CD4-positive, CD25-positive, alpha-beta regulatory T cell (primary cell): Measurements from ENCODE around the gene AAK1. TPM values are rescaled to one million over a fixed set of nuclear protein-coding genes. Genes with fewer than 3 reads are reported as not detected.

Experiments used
- ATAC-seq, 2 donors: fragments of 150-1000 bp; cut with Tn5 transposase; one replicate each; pipeline ENCODE4 v1.10.0; 2021; ENCODE audit warnings: low read depth in 2 of 2, moderate number of reproducible peaks in 2 of 2, moderate library complexity in 1 of 2
- DNase-seq, 3 donors: peaks; one replicate each; pipeline versions ENCODE4 v3.0.0 to v3.0.0-alpha.2; 2012 to 2022; ENCODE audit warnings: mixed read lengths in 1 of 3
- H3K27ac ChIP-seq: one replicate; pipeline ENCODE4 v1.7.0; 2013; ENCODE audit warnings: mild to moderate bottlenecking, low read length; ENCODE audit not compliant: insufficient read depth, poor library complexity, severe bottlenecking
- H3K27me3 ChIP-seq: one replicate; pipeline ENCODE4 v1.7.0; 2013; ENCODE audit warnings: low read length; ENCODE audit not compliant: control insufficient read depth, insufficient read depth
- H3K36me3 ChIP-seq: one replicate; pipeline ENCODE4 v1.7.0; 2013; ENCODE audit warnings: mild to moderate bottlenecking, low read length, moderate library complexity; ENCODE audit not compliant: control insufficient read depth, insufficient read depth
- H3K4me1 ChIP-seq: 2 replicates; pipeline ENCODE4 v1.7.0; 2013; ENCODE audit warnings: mild to moderate bottlenecking, low read length; ENCODE audit not compliant: insufficient read depth, control insufficient read depth, poor library complexity, severe bottlenecking
- H3K4me3 ChIP-seq: one replicate; pipeline ENCODE4 v1.7.0; 2013; ENCODE audit warnings: low read depth, mild to moderate bottlenecking, low read length, moderate library complexity
- H3K9me3 ChIP-seq, 2 experiments: 1 replicate in 1 of 2; 2 replicates in 1 of 2; pipeline ENCODE4 v1.7.0; 2013; ENCODE audit warnings: low read length in 2 of 2, mild to moderate bottlenecking in 1 of 2, moderate library complexity in 1 of 2; ENCODE audit not compliant: control insufficient read depth in 2 of 2
- H3K27ac Mint-ChIP-seq, 3 donors: one replicate each; pipeline ENCODE4 v1.8.0; 2020 to 2022; ENCODE audit warnings: mild to moderate bottlenecking in 3 of 3, mixed read lengths in 3 of 3, moderate library complexity in 2 of 3
- H3K27me3 Mint-ChIP-seq: one replicate; pipeline ENCODE4 v1.8.0; 2022; ENCODE audit warnings: mild to moderate bottlenecking, mixed read lengths
- H3K36me3 Mint-ChIP-seq: one replicate; pipeline ENCODE4 v1.8.0; 2020; ENCODE audit warnings: mixed read lengths
- H3K4me1 Mint-ChIP-seq, 4 donors: one replicate each; pipeline ENCODE4 v1.8.0; 2020 to 2022; ENCODE audit warnings: mixed read lengths in 4 of 4, mild to moderate bottlenecking in 1 of 4
- H3K4me3 Mint-ChIP-seq, 4 donors: one replicate each; pipeline ENCODE4 v1.8.0; 2020 to 2022; ENCODE audit warnings: mild to moderate bottlenecking in 4 of 4, mixed read lengths in 4 of 4, moderate library complexity in 3 of 4
- H3K9me3 Mint-ChIP-seq, 7 donors: one replicate each; pipeline ENCODE4 v1.8.0; 2020 to 2022; ENCODE audit warnings: mixed read lengths in 7 of 7, mild to moderate bottlenecking in 3 of 7, moderate library complexity in 2 of 7
- polyA plus RNA-seq, 4 donors: library from polyadenylated mRNA; unstranded; fragments of 300-500 nt; fragmentation: Illumina TruSeq; gene quantifications; one replicate each; pipeline ENCODE4 v1.2.3, GENCODE V29; 2021
- total RNA-seq: library from RNA; stranded (reverse); gene quantifications from one replicate; pipeline ENCODE4 v1.2.3, GENCODE V29; 2022

AAK1 gene
- total and polyA plus RNA-seq, 5 donors from 2014 or later: 70.7 to 258 (median 73.7) TPM

GRCh38 chr2:69635432-69635831 is 8.1 kb downstream of the AAK1 start:
- peaks cover 33% of the 10 kb centered on the region for H3K36me3 ChIP-seq
- Mint-ChIP-seq H3K4me3 (peak overlapping the region in 3 of 4 donors; percentile 24 to 63 (median 46)), H3K9me3 (no peaks in the 10 kb centered on the region), H3K4me1 (peaks cover 49 to 90% (median 63%) of the 10 kb centered on the region in 4 donors), H3K36me3 (peaks cover 37% of the 10 kb centered on the region), H3K27ac (peak overlapping the region; percentile 0 to 41 (median 14)), H3K27me3 (no peaks in the 10 kb centered on the region)
- H3K9me3 ChIP-seq: no peaks in the 10 kb centered on the region
- H3K27me3 ChIP-seq: no peaks in the 10 kb centered on the region
- no peak for DNase-seq
- no peak for ATAC-seq
- no peak overlapping the region for H3K27ac ChIP-seq
- peak overlapping the region; percentile 16 for H3K4me3 ChIP-seq
- peaks cover 71% of the 10 kb centered on the region for H3K4me1 ChIP-seq

GRCh38 chr2:69634196-69634821 is 9.2 kb downstream of the AAK1 start:
- H3K4me1 ChIP-seq: peaks cover 70% of the 10 kb centered on the region
- H3K27ac ChIP-seq: no peak overlapping the region
- peak overlapping the region; percentile 54 for H3K4me3 ChIP-seq
- H3K27me3 Mint-ChIP-seq: no peaks in the 10 kb centered on the region
- H3K27ac Mint-ChIP-seq: peak overlapping the region in 2 of 3 donors; percentile 41 to 57
- H3K9me3 Mint-ChIP-seq: no peaks in the 10 kb centered on the region
- no peaks in the 10 kb centered on the region for H3K9me3 ChIP-seq
- H3K4me3 Mint-ChIP-seq: peak overlapping the region in 3 of 4 donors; percentile 17 to 52 (median 43)
- peaks cover 40 to 81% (median 53%) of the 10 kb centered on the region in 4 donors for H3K4me1 Mint-ChIP-seq
- peaks cover 28% of the 10 kb centered on the region for H3K36me3 ChIP-seq
- H3K27me3 ChIP-seq: no peaks in the 10 kb centered on the region
- DNase-seq: no peak
- no peak for ATAC-seq
- H3K36me3 Mint-ChIP-seq: peaks cover 28% of the 10 kb centered on the region

- Mint-ChIP-seq H3K36me3 (peaks cover 12% of the 10 kb centered on the region), H3K9me3 (no peaks in the 10 kb centered on the region), H3K27me3 (no peaks in the 10 kb centered on the region), H3K4me3 (peak overlapping the region in 3 of 4 donors; percentile 12 to 39 (median 28)), H3K4me1 (peaks cover 17 to 54% (median 28%) of the 10 kb centered on the region in 4 donors), H3K27ac (peak overlapping the region; percentile 54 to 83 (median 81))
- Histone ChIP-seq H3K4me1 (peaks cover 65% of the 10 kb centered on the region), H3K36me3 (peaks cover 9% of the 10 kb centered on the region), H3K9me3 (no peaks in the 10 kb centered on the region), H3K27ac (no peak overlapping the region), H3K4me3 (peak overlapping the region; percentile 42), H3K27me3 (no peaks in the 10 kb centered on the region)
- ATAC-seq: no peak
- DNase-seq: no peak
These were observed 12.1 kb downstream of the AAK1 start for GRCh38 chr2:69631402-69631801.

GRCh38 chr2:69629921-69630608 is 13.5 kb downstream of the AAK1 start:
- Histone ChIP-seq H3K27ac (no peak overlapping the region), H3K27me3 (no peaks in the 10 kb centered on the region), H3K36me3 (peaks cover 11% of the 10 kb centered on the region), H3K4me3 (peak overlapping the region; percentile 71), H3K4me1 (peaks cover 71% of the 10 kb centered on the region), H3K9me3 (no peaks in the 10 kb centered on the region)
- Mint-ChIP-seq H3K4me3 (peak overlapping the region in 3 of 4 donors; percentile 28 to 48 (median 39)), H3K27ac (peak overlapping the region; percentile 67 to 83 (median 81)), H3K4me1 (peaks cover 9 to 43% (median 21%) of the 10 kb centered on the region in 4 donors), H3K27me3 (no peaks in the 10 kb centered on the region), H3K9me3 (no peaks in the 10 kb centered on the region), H3K36me3 (peaks cover 9% of the 10 kb centered on the region)
- ATAC-seq: no peak
- DNase-seq: no peak

- no peak overlapping the region for H3K4me3 Mint-ChIP-seq
- ATAC-seq (peak; percentile 58 to 62), DNase-seq (peak in 2 of 3 donors; percentile 29 to 65)
- H3K27me3 Mint-ChIP-seq: no peaks in the 10 kb centered on the region
- H3K4me1 Mint-ChIP-seq: peaks cover 0 to 28% (median 11%) of the 10 kb centered on the region in 4 donors
- peaks cover 9% of the 10 kb centered on the region for H3K36me3 ChIP-seq
- no peak overlapping the region for H3K27ac Mint-ChIP-seq
- peaks cover 81% of the 10 kb centered on the region for H3K4me1 ChIP-seq
- H3K4me3 ChIP-seq: peak overlapping the region; percentile 71
- no peaks in the 10 kb centered on the region for H3K27me3 ChIP-seq
- H3K27ac ChIP-seq: peak overlapping the region; percentile 44
- H3K9me3 ChIP-seq: no peaks in the 10 kb centered on the region
- peaks cover 6% of the 10 kb centered on the region for H3K36me3 Mint-ChIP-seq
- no peaks in the 10 kb centered on the region for H3K9me3 Mint-ChIP-seq
These were observed 15.1 kb downstream of the AAK1 start for GRCh38 chr2:69628325-69629021.

- peaks cover 9% of the 10 kb centered on the region for H3K36me3 Mint-ChIP-seq
- peak overlapping the region; percentile 16 for H3K27ac ChIP-seq
- ATAC-seq: no peak
- no peaks in the 10 kb centered on the region for H3K27me3 ChIP-seq
- peaks cover 79% of the 10 kb centered on the region for H3K4me1 ChIP-seq
- peak overlapping the region; percentile 45 for H3K4me3 ChIP-seq
- H3K9me3 Mint-ChIP-seq: no peaks in the 10 kb centered on the region
- DNase-seq: no peak
- no peak overlapping the region for H3K4me3 Mint-ChIP-seq
- no peaks in the 10 kb centered on the region for H3K9me3 ChIP-seq
- H3K27me3 Mint-ChIP-seq: no peaks in the 10 kb centered on the region
- peaks cover 5% of the 10 kb centered on the region for H3K36me3 ChIP-seq
- H3K27ac Mint-ChIP-seq: no peak overlapping the region
- H3K4me1 Mint-ChIP-seq: peaks cover 0 to 11% (median under 1%) of the 10 kb centered on the region in 4 donors
These were observed 18.3 kb downstream of the AAK1 start for GRCh38 chr2:69625078-69625795.

- H3K36me3 Mint-ChIP-seq: peaks cover 9% of the 10 kb centered on the region
- H3K36me3 ChIP-seq: peaks cover 5% of the 10 kb centered on the region
- no peak overlapping the region for H3K27ac Mint-ChIP-seq
- H3K4me3 Mint-ChIP-seq: peak overlapping the region in 1 of 4 donors; percentile 40
- peak overlapping the region; percentile 45 for H3K4me3 ChIP-seq
- H3K9me3 ChIP-seq: no peaks in the 10 kb centered on the region
- no peaks in the 10 kb centered on the region for H3K27me3 Mint-ChIP-seq
- H3K9me3 Mint-ChIP-seq: no peaks in the 10 kb centered on the region
- H3K27me3 ChIP-seq: no peaks in the 10 kb centered on the region
- no peak overlapping the region for H3K27ac ChIP-seq
- H3K4me1 Mint-ChIP-seq: peaks cover 0 to 11% (median 0%) of the 10 kb centered on the region in 4 donors
- DNase-seq (no peak), ATAC-seq (no peak)
- H3K4me1 ChIP-seq: peaks cover 81% of the 10 kb centered on the region
These were observed 18.9 kb downstream of the AAK1 start for GRCh38 chr2:69624611-69625010.
